Posterior vena cava (tissue), 2 donors: ENCODE results near the gene KPNB1. TPM values are rescaled to one million over a fixed set of nuclear protein-coding genes. Genes with fewer than 3 reads are reported as not detected.

ENCODE experiments used
- DNase-seq: peaks from one replicate; pipeline ENCODE4 v3.0.0-alpha.2; 2020; ENCODE audit warnings: low spot score
- intact Hi-C, 2 donors: fragments of 100-400 bp; cut with DNase I; formaldehyde crosslinking; loops; one replicate each; pipeline versions ENCODE4 v1.14.1 to v1.14.2; 2022 to 2023
- long read RNA-seq, 2 donors: library from polyadenylated mRNA; unstranded; transcript quantifications; one replicate each; pipeline ENCODE4 v2.0.0, GENCODE V29; 2020 to 2021
- total RNA-seq, 2 donors: library from RNA; stranded (reverse); fragmentation: NEBNext Ultra II Directional; extraction: Animal tissue kit (Norgen Biotek cat#: 25700); gene quantifications; one replicate each; pipeline ENCODE4 v1.2.1, GENCODE V29; 2021
- donor health status: DM: yes; HTN: yes; CAD: no.
- donor health status: DM: yes; HTN: yes; CAD: no.

KPNB1 gene
- total RNA-seq, result 100 to 1,000 TPM; 193 to 198 TPM
- long read RNA-seq, donor 1, full-length matches to known transcripts, result 22 of 41 reads
- long read RNA-seq, donor 1, partial matches to known transcripts, result 15 of 41 reads
- long read RNA-seq, donor 1, other reads (novel, unspliced or antisense), result 4 of 41 reads
- long read RNA-seq, donor 2, full-length matches to known transcripts, result 10 of 49 reads
- long read RNA-seq, donor 2, partial matches to known transcripts, result 31 of 49 reads
- long read RNA-seq, donor 2, other reads (novel, unspliced or antisense), result 8 of 49 reads

DNA sequence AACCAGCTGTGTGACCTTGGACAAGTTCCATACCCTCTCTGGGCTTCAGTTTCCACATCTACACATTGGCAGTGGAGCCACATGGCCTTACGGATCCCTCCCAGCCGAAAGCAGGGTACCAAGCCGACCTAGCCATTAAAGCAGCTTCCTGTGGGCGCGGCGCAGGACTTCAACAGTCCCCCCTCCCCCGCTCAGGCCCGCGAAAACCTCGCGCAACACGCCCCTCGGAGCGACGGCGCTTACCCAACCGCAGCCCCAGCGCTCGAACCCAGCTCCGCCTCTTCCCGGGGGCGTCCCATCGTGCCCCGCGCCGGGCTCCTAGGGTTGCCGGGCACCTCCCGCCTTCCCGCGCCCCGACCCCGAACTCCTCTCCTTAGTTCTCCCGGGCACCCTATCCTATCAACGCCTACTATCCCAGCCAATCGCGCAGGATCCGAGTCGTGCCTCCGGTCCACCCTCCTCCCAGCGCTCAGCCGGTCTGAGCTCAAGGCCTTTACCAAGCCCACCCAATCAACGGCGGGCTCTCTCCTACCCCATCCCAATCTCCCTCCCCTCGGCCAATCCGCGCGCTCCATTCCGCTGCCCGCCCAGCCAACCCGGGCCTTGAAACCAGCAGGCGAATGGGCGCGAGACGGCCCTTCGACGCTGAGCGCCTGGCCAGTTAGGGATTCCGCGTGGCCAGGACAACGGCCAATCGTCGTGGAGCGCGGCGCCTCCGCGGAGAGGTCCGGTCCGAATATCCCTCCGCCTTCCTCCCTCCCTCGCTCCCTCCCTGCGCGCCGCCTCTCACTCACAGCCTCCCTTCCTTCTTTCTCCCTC is at the start of gene KPNB1:
Gene KPNB1, plus strand, starts transcription at position 767 of the 819 bp plus-strand sequence. CDS start 326 bp downstream, outside the sequence.
- intact Hi-C loops, result no loop called here
- DNase-seq, result peak; percentile 100

DNA sequence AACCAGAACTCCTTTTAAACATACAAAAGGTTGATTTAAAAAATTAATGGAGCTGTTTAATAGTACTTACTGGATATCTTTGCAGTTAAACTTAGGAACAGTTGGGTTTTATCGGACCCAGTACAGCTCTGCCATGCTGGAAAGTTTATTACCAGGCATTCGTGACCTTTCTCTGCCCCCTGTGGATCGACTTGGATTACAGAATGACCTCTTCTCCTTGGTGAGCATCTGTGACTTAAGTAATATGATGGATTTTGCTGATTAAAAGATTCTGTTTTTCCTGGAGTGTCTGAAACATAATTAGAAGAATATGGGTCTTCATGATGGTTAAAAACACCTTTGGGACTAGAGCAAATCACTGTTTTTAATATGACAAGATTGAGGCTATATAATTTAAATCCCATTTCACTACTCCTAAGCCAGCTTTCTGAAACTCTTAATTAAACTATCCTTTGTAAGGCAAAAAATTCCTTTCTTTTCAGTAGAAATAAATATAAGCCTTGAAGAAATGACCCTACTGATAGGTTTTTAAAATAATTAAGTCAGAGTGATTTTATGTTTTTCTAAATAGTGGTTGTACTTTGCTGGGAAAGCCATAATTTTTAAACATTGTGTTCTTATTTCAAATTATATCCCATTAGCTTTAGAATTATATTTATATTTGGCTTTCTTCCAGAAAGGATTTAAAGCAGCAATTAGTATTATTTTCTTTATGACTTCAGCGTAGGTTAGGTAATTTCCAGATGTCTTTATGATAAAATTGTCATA is 45.7 kb upstream of the KPNB1 start:
- intact Hi-C loops, result no loop called here
- DNase-seq, result no peak

DNA sequence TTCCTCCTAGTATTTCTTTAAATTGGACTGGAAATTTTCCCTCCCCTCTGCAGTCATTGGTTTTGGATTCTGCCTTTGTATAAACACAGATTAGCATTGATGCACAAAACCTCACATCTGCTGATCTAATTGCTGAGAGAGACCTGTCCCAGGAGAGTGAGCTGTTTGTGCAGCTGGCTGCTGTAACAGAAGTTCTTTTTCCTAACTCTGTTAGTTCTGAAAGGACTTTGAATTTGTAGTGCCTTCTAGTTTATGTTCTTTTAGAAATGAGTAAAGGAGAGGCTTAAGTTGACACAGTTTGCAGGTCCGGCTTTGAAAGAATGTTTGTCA is 45.2 kb upstream of the KPNB1 start:
- no peak for DNase-seq
- intact Hi-C loops, result no loop called here

DNA sequence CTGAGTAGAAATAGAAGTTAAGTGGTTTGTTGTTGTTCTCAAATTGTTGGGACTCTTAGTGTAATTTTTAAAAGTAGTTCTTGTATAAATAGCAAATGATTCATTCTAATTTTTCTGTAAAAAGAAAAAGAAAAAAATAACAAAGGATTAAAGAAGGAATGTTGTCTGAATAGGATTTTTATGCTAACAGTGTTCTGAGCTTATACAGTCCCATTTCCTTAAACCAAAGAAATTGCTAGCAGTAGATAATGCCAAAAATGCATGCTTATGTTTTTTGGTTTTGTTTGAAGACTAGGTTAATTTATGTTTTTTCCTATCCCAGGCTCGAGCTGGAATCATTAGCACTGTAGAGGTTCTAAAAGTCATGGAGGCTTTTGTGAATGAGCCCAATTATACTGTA is 44.7 kb upstream of the KPNB1 start:
- DNase-seq, result no peak
- intact Hi-C loops, result no loop called here

DNA sequence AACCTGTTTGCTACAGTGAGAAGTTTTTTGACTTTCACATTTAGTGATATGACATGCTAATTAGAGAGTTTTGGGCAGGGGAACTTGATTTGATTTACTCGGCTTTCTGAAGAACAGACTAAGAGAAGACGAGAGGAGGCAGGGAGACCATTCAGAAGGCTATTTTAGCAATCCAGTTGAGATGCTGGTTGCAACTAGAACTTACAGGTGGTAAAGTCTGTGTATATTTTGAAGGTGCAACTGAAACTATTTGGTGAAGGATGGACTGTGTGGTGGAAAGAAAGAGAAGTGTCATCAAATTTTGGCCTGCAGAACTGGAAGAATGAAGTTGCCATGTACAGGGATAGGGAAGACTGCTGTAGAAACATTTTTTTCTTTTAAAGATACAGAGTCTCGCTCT is 42.2 kb upstream of the KPNB1 start:
- intact Hi-C loops, result no loop called here
- DNase-seq, result no peak

DNA sequence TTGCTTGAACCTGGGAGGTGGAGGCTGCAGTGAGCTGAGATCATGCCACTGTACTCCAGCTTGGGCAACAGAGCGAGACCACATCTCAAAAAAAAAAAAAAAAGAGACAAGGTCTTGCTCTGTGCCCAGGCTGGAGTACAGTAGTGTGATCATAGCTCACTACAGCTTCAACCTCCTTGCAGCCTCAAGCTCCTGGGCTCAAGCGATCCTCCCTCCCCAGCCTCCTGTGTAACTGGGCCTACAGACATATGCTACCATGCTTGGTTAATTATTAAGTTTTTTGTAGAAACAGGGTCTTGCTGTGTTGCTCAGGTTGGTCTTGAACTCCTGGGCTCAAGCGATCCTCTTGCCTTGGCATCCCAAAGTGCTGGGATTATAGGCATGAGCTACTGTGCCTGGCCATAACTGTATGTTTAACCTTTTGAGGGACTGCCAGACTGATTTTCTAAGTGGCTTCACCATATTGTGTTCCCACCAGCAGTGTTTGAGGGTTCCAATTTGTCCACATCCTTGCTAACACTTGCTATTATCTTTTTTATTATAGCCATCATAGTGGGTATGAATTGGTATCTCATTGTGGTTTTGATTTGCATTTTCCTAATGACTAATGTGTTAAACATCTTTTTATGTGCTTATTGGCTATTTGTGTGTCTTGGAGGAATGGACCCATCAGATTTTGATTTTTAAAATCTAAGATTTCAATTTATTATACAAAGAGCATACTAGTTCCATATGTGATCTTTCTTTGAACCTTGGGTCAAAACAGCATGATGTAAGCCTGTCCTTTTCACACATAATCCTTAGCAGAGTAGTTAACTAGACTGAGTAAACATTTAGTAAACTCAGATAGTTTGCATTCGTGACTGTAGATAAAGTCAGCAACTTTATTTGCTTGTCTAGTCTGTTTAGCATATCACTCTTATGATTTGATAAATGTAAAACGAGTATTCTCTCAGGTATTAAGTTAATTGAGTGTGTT is 38.1 kb upstream of the KPNB1 start:
- DNase-seq, result no peak
- intact Hi-C loops, result loop anchor here in 1 of 2 donors (10.0 kb wide), 1 partner anchor 387 kb away; no protein-coding TSS in a partner anchor

DNA sequence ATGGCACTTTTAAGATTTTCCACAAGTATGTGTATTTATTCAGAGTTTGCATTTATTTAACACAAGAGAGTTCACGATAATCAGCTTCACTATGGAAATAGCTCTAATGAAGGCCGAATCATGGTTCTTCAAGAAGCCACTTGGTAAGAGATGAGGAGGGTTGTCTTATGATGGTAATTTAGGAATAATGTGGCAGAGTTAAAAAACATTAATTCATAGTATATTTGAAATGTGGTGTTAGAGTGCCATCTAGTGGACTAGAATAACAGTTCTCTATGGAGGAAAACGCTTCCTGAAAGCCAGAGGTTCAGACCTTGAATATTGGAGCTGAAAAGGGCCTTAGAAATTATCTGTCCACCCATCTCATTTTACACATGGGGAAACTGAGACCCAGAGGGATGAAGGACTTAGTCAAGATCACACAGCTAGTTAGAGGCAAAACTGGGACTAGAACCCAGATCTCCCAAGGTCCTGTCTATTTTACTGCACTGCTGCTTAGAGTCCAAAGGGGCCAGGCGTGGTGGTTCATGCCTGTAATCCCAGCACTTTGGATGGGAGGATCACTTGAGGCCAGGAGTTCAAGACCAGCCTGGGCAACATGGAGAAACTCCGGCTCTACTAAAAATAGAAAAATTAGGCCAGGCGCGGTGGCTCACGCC is 33.8 kb upstream of the KPNB1 start:
- DNase-seq, result no peak
- intact Hi-C loops, result loop anchor here in 1 of 2 donors (10.0 kb wide), 1 partner anchor 391 kb away; no protein-coding TSS in a partner anchor

DNA sequence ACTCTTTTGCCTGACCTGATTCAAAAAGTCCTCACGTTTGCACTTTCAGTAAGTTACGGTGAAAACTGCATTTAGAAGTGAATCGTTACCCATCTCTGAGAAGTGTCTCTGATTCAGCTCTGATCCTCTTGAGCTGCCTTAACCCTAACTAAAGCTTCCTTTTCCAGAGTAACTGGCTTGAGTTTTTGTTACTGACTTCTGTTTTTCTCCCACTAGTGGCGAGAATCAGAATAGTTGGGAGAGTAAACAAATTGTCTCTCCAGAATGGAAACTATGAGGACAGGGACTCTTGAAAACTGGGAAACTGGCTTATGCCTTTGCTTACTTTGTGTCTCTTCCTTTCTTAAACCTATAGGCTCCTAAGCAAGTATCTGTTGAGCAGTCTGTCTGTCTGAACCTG is 31.3 kb upstream of the KPNB1 start:
- intact Hi-C loops, result loop anchor here in 1 of 2 donors (10.0 kb wide), 1 partner anchor 394 kb away; no protein-coding TSS in a partner anchor
- no peak for DNase-seq

DNA sequence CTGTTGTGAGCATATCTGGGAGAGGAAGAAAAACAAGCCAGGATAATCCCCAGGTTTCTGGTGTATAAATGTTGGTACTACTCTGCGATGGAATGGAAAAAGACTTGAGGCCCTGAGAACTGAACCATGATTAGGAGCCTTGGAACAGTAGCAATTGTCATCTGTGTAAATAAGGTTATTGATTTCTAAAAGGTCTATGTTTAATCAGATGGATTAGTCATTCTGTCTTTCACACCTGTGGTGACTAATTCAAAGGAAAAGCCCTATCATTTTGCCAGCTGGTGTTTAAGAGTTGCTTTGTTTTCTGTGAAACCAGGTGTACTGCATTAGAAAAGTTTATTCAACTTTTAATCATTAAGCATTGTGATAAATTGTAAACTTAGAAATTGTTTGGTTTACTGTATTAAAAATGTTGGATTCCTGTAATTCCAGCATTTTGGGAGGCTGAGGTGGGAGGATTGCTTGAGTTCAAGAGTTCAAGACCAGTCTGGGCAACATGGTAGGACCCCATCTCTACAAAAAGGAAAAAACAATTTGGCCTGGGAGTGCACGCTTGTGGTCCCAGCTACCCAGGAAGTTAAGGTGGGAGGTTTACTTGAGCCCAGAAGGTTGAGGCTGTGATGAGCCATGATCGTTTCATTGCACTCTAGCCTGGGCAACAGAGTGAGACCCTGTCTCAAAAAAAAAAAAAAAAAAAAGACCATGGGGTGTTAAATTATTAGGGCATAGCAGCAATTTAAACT is 29.0 kb upstream of the KPNB1 start:
- intact Hi-C loops, result loop anchor here in 1 of 2 donors (10.0 kb wide), 1 partner anchor 116 kb away; no protein-coding TSS in a partner anchor
- no peak for DNase-seq

DNA sequence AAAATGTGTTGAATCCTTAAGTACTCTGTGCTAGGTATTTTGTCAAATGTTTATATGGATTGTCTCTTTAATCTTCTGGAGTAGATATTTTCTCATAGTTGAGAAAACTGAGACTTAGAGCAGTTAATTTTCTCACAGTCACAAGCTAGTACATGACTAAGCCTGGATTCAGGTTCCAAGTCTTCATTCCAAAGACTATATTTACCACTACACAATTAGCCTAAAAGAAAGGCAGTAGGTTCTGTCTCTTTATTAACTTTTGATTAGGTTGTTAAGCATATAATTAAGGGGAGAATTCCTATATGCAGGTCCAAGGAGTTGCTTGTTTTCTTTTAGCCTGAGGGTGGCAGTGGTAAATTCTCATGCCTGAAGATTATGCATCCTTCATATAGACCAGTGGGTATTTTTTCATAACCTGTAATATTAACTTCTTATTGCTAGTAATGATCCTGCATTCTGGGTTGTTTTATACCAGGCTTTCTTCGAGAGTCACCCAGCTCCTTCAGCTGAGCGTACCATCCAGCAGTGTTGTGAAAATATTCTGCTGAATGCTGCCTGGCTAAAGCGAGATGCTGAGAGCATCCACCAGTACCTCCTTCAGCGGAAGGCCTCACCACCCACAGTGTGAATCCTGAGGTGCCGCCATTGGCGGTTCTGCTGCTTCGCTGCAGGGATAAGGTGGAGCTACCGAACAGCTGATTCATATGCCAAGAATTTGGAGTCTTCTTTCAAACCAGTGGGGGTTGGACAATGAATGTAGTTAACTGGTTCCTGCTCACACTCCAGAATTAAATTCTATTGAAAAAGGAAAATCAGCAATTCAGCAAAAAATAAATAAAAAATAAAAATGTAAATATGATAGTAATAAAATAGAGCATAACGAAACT is 28.2 kb upstream of the KPNB1 start:
- DNase-seq, result no peak
- intact Hi-C loops, result loop anchor here in 1 of 2 donors (10.0 kb wide), 1 partner anchor 117 kb away; no protein-coding TSS in a partner anchor

DNA sequence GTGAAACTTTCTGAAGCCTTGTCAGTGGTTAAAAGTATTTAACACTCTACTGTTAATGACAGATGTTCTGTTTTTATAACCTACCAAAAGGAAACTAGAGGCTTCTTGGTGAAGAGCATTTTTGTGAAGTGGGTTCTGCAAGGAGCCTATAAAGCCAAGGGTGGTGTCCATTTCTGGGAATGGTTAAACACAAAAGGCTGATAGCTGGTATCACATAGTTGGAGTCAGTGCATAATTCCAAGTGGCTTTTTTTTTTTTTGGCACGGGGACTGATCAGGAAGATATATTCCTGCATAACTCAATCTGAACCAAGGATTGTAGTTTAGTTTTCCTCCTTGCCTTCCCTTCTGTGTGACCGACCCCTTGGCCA is 27.6 kb upstream of the KPNB1 start:
- intact Hi-C loops, result loop anchor here in 1 of 2 donors (10.0 kb wide), 1 partner anchor 117 kb away; no protein-coding TSS in a partner anchor
- DNase-seq, result no peak

DNA sequence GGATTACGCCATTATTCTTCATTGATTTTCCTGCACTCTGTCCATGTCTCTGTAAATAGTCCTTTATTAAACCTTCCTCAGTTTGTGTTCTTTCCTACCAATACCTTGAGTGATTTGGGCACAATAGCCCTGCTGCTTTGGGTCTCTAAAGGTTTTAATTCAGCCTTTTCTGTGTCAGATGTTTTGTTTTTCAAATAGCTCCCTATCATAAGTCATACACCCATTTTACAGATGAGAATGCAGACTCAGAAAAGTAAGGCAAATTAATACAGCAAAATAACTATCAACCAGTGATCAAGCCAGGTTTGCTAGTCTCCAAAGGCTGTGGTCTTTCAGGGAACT is 25.0 kb upstream of the KPNB1 start:
- intact Hi-C loops, result loop anchor here in 1 of 2 donors (10.0 kb wide), 1 partner anchor 120 kb away; no protein-coding TSS in a partner anchor
- DNase-seq, result no peak

DNA sequence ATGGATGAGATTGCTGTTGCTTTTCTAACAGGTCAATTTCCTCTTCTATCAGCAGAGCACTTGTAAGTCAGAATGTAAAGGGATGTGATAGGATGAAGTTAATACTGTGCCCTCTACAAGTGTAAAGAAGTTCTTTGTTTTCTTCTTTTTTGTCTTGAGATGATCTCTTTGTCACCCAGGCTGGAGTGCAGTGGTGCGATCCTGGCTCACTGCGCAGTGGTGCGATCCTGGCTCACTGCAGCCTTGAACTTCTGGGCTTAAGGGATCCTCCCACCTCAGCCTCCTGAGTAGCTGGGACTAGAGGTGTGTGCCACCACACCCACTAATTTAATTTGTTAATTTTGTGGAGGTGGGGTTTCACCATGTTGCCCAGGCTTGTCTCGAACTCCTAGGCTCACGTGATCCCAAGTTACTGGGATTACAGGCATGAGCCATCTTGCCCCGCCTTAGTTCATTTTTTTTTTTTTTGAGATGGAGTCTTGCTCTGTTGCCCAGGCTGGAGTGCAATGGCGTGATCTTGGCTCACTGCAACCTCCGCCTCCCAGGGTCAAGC is 21.6 kb upstream of the KPNB1 start:
- intact Hi-C loops, result loop anchor here in 1 of 2 donors (10.0 kb wide), 1 partner anchor 123 kb away; no protein-coding TSS in a partner anchor
- DNase-seq, result no peak

DNA sequence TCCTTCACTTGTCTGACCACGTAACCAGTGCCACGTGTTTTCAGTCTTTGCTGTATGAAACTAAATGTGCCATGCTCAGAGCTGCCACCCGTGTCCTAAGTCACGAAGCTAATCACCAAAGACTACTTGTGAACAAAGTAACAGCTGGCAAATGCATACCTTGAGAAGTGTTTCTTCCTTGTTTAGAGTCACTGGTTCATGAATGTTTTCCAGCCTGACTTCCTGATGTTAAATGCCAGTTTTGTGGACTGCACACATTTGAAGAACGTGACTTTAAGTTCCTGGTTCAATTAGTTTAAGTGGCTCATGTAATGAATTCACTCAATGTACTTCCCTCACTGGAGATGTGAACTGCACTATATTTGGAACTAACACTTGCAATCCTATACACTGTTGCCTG is 19.9 kb upstream of the KPNB1 start:
- intact Hi-C loops, result loop anchor here in 1 of 2 donors (10.0 kb wide), 1 partner anchor 125 kb away; no protein-coding TSS in a partner anchor

DNA sequence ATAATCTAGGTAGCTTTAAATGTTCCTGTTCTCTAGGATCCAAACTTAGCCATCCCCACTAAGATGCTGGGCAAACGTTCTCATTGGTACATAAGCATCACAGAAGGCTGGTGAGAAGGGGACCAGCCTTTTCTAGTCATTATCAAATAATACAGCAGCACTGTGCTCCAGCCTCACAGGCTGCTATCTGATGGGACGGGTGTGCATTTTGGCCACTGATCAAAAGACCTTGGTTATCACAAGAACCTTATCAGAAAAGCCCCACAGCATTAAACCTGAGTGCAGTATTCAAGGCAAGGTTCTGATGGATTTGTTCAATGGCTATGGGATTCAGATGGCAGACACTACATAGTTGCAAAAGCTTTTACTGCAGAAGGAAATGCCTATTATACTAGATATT is 19.1 kb upstream of the KPNB1 start:
- DNase-seq, result no peak

More for the DNA sequence above, 19.9 kb upstream of the KPNB1 start:
- no peak for DNase-seq

DNA sequence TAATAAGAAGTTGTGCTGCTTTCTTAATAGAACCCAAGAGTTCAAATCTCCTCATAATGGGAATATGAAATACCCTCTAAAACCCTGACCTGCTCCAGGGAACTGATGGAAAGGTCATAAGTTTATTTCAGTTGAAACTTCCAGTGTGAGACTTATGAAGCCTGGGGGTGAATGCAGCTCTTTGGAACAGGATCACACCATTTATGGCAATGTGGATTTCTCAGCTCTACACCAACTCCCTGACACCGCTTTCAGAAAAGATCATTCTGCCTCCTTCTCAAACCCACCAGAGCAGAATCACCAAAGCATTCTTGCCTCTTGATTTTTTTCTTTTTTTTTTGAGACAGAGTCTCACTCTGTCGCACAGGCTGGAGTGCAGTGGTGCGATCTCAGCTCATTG is 16.7 kb upstream of the KPNB1 start:
- intact Hi-C loops, result no loop called here

More for the DNA sequence above, 19.1 kb upstream of the KPNB1 start:
- intact Hi-C loops, result no loop called here

More for the DNA sequence above, 16.7 kb upstream of the KPNB1 start:
- DNase-seq, result no peak
